AG10803 (cell line): Measurements from ENCODE around the gene GRPEL2.

Source experiments
- DNase-seq: peaks from one replicate; pipeline ENCODE4 v3.0.0; 2010; ENCODE audit warnings: low read depth
- H3K4me3 ChIP-seq: 2 replicates; pipeline ENCODE4 v1.5.1; 2011; ENCODE audit warnings: mild to moderate bottlenecking, low read length, control low read depth
- TF ChIP-seq, protein P1 (sequence below): conservative IDR thresholded peaks from 2 replicates; pipeline ENCODE4 v1.5.1; 2011; ENCODE audit warnings: mild to moderate bottlenecking, low read length, control low read depth, inconsistent platforms

The GRPEL2 gene

DNA sequence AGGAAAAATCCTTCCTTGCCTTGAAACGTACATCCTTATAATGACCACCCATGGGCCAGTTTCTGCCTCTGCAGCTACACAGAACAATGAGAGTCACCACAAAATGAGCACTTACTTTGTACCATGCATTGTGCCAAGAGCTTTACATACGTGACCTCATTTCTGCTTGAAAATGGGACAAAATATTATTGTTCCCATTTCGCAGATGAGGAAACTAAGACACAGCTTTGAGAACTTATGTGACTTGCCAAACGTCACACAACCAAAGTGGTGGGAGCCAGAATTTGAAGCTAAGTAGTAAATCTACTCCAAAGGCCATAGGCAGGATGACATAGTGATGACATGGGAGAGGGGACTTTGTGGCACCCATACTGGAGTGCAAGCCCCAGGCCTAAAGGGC, 34.8 kb upstream of the GRPEL2 start:
- DNase-seq = no peak
- TF ChIP-seq, protein P1, sequence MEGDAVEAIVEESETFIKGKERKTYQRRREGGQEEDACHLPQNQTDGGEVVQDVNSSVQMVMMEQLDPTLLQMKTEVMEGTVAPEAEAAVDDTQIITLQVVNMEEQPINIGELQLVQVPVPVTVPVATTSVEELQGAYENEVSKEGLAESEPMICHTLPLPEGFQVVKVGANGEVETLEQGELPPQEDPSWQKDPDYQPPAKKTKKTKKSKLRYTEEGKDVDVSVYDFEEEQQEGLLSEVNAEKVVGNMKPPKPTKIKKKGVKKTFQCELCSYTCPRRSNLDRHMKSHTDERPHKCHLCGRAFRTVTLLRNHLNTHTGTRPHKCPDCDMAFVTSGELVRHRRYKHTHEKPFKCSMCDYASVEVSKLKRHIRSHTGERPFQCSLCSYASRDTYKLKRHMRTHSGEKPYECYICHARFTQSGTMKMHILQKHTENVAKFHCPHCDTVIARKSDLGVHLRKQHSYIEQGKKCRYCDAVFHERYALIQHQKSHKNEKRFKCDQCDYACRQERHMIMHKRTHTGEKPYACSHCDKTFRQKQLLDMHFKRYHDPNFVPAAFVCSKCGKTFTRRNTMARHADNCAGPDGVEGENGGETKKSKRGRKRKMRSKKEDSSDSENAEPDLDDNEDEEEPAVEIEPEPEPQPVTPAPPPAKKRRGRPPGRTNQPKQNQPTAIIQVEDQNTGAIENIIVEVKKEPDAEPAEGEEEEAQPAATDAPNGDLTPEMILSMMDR = no peak
- H3K4me3 ChIP-seq = no peak overlapping the region

GRCh38 chr5:149310947-149311658, 34.2 kb upstream of the GRPEL2 start:
- TF ChIP-seq, protein P1 = no peak
- DNase-seq = peak; percentile 57
- H3K4me3 ChIP-seq = no peak overlapping the region

GRCh38 chr5:149313151-149313841, 32.0 kb upstream of the GRPEL2 start:
- TF ChIP-seq, protein P1 = no peak
- no peak overlapping the region for H3K4me3 ChIP-seq
- DNase-seq = no peak

DNA sequence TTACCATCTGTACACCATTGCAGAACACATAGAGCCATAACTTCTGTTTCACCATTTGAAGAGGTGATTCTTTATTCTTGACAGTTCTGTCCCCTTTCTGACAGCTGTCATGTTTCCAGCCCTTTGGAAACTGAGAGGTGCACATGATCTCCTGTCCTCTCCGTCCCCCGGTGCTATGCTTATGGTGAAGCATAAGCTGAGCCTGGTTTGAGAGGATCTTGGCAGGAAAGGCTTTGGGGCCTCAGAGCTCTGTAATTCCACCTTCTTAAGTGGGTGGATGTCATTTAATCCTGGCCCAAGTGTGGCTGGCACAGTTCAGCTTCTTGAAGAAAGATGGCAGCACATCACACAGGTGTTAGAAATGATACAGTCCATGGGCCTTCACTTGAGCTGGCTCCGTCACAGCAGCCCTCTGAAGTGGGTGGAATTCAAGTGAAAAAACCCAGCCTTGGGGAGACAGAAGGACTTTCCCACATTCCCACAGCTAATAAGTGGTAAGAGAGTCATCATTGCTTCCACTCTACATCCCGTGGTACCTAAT, 30.7 kb upstream of the GRPEL2 start:
- H3K4me3 ChIP-seq = no peak overlapping the region
- no peak for DNase-seq
- TF ChIP-seq, protein P1 = no peak

DNA sequence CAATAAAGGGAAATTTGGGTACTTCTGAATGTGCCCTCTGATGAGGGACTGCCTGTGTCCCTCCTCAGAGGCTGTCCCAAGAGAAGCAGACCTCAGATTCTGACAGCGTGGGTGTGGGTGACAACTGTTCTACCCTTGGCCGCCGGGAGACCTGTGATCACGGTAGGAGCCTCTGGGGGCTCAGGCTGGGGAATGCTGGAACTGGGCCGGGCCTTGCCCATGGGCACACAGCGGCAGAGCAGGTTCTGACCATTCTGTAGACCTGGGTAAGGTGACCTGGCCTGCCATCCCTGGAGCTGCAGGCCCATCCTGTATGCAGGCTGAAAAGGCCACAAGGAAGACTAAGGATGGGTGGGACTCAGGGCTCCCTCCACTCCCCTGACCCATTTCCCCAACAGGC, 29.5 kb upstream of the GRPEL2 start:
- DNase-seq = no peak
- TF ChIP-seq, protein P1 = no peak

DNA sequence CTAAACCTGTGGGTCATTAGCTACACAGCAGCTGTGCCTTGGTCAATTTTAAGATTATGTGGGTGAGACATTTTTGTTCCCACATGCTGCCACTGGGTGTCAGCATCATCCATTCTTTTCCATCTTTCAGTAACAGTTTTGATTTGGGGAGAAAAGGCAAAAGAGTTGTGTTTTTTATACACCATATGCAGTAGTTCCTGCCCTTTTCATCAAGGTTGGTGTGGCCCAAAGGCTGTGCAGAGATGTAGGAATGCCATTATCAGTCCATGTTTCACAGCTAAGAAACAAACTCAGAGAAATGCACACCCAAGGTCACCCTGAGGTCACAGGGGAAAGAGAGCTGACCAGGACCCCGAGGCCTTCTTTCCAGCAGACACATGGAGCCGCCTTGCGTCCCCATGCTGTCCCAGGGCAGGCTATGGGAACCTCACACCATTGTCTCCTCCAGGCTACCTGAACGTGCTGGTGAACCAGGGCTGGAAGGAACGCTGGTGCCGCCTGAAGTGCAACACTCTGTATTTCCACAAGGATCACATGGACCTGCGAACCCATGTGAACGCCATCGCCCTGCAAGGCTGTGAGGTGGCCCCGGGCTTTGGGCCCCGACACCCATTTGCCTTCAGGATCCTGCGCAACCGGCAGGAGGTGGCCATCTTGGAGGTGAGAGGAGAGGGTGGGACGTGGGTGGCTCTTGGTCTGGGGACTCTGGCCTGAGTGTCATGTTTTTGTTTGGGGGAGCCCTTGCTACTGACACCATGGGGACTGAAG, 27.8 kb upstream of the GRPEL2 start:
- DNase-seq = peak; percentile 60

More for the DNA sequence above, 29.5 kb upstream of the GRPEL2 start:
- no peak overlapping the region for H3K4me3 ChIP-seq

More for the DNA sequence above, 27.8 kb upstream of the GRPEL2 start:
- TF ChIP-seq, protein P1 = peak; percentile 72
- H3K4me3 ChIP-seq = no peak overlapping the region
